Duodenal mucosa (tissue), 2 donors: ENCODE data around the gene ZFYVE19.

Experiments used
- H3K27ac ChIP-seq: one replicate; pipeline ENCODE4 v1.7.0; 2013; ENCODE audit warnings: low read depth, low read length
- H3K27me3 ChIP-seq, 2 donors: one replicate each; pipeline ENCODE4 v1.7.0; 2013; ENCODE audit warnings: low read length in 2 of 2, control low read depth in 1 of 2; ENCODE audit not compliant: insufficient read depth in 2 of 2, control insufficient read depth in 1 of 2
- H3K36me3 ChIP-seq, 2 donors: one replicate each; pipeline ENCODE4 v1.7.0; 2013; ENCODE audit warnings: low read length in 2 of 2, control low read depth in 1 of 2; ENCODE audit not compliant: insufficient read depth in 2 of 2, control insufficient read depth in 1 of 2
- H3K4me1 ChIP-seq, 2 donors: one replicate each; pipeline ENCODE4 v1.7.0; 2013; ENCODE audit warnings: low read length in 2 of 2, control low read depth in 1 of 2; ENCODE audit not compliant: insufficient read depth in 2 of 2, control insufficient read depth in 1 of 2
- H3K4me3 ChIP-seq, 2 donors: one replicate each; pipeline ENCODE4 v1.7.0; 2013; ENCODE audit warnings: low read length in 2 of 2, low read depth in 1 of 2
- H3K9ac ChIP-seq, 2 donors: one replicate each; pipeline ENCODE4 v1.7.0; 2013; ENCODE audit warnings: low read length in 2 of 2, low read depth in 1 of 2
- H3K9me3 ChIP-seq, 2 donors: one replicate each; pipeline ENCODE4 v1.7.0; 2013; ENCODE audit warnings: low read length in 2 of 2, control low read depth in 1 of 2; ENCODE audit not compliant: control insufficient read depth in 1 of 2

Gene ZFYVE19

DNA sequence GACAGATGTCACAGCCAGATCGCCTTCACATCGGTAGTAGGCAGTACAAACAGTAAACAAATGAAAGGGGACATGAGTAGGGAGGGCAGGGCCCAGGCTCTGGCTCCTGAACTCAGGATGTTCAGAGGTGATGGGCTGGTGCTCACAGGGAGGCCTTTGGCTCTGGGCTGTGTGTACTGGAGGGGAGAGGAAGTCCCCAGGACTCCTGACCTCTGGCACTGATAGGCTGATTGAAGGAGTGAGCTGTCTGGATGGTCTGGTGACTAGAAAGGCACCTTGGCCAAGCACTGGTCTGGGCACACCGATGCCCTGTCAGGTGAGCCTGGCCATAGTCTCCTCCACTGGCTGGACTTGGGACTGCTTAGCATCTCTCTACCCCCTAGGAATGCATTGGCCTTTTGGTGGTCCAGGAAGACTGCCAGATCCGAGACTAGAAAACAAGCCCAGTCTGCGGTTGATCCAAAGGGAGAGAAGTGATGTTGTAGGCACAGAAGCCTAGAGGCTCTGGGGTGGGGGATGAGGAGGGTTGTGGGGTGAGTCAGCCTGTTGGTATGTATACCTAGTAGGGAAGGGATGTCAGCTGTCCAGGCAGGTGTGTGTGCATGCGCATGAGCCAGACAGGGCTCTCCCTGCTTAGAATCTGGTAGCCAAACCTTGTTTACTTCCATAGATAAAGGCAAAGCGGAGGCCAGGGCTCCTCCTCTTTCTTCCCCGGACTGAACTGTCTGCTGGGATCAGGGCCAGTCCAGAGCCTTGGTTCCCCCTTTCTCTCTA lies 38.8 kb downstream of the ZFYVE19 start:
- H3K27me3 ChIP-seq: no peaks in the 10 kb centered on the region
- H3K36me3 ChIP-seq: peaks cover 0 to 5% of the 10 kb centered on the region in 2 donors
- peak overlapping the region; percentile 88 to 94 for H3K9ac ChIP-seq
- H3K27ac ChIP-seq: peak overlapping the region; percentile 84
- no peaks in the 10 kb centered on the region for H3K9me3 ChIP-seq
- peak overlapping the region; percentile 81 to 85 for H3K4me3 ChIP-seq
- peaks cover 16 to 40% of the 10 kb centered on the region in 2 donors for H3K4me1 ChIP-seq

GRCh38 chr15:40846841-40847222 lies 39.9 kb downstream of the ZFYVE19 start:
- Histone ChIP-seq H3K9ac (peak overlapping the region; percentile 69 to 94), H3K4me1 (peaks cover 22 to 42% of the 10 kb centered on the region in 2 donors), H3K4me3 (peak overlapping the region; percentile 81 to 85), H3K27me3 (no peaks in the 10 kb centered on the region), H3K9me3 (no peaks in the 10 kb centered on the region), H3K36me3 (peaks cover 0 to 7% of the 10 kb centered on the region in 2 donors), H3K27ac (peak overlapping the region; percentile 84)

DNA sequence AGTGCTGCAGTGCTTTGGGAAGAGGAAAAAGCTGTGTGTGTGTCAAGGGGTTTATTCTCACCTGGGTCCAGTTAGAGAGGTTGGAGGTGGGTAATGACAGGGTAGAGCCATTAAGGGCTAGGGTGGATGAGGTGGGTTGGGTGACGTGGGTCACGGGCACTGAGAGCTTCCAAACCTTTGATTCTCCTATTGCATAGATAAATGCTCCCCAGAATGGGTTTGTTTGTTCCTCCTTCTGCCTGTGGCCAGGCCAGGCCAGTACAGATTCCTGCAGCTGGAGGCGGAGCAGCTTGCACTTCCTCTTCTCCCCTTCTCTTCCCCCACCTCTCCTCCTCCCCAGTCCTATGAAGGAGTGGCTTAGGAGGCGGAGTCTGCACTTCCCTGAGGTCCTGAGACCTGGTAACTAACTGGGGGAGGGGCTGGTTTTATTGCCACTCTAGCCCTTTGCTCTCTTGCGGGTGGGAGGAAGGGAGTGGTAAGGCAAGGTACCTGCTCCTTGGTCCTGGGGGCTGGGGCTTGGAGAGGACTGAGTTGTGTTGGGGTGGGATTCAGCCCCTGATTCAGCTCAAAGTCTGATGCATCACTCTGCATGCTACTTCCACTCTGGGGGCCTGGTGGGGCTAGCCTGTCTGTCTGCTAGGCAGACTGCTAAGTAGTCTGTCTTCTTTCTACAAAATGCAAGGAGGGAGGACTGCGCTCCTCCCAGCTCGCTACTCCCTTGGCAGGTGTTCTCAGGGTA lies 40.5 kb downstream of the ZFYVE19 start:
- H3K9ac ChIP-seq: peak overlapping the region; percentile 82 to 94
- peaks cover 28 to 47% of the 10 kb centered on the region in 2 donors for H3K4me1 ChIP-seq
- H3K9me3 ChIP-seq: no peaks in the 10 kb centered on the region
- H3K27ac ChIP-seq: peak overlapping the region; percentile 84
- H3K36me3 ChIP-seq: peaks cover 3 to 12% of the 10 kb centered on the region in 2 donors
- H3K27me3 ChIP-seq: no peaks in the 10 kb centered on the region
- peak overlapping the region; percentile 81 to 85 for H3K4me3 ChIP-seq

GRCh38 chr15:40850576-40851112 lies 43.8 kb downstream of the ZFYVE19 start:
- Histone ChIP-seq H3K36me3 (peaks cover 22 to 42% of the 10 kb centered on the region in 2 donors), H3K4me1 (peaks cover 36 to 39% of the 10 kb centered on the region in 2 donors), H3K27me3 (no peaks in the 10 kb centered on the region), H3K9me3 (no peaks in the 10 kb centered on the region), H3K27ac (no peak overlapping the region), H3K9ac (peak overlapping the region in 1 of 2 donors; percentile 40), H3K4me3 (peak overlapping the region; percentile 13 to 35)

GRCh38 chr15:40852529-40852928 lies 45.6 kb downstream of the ZFYVE19 start:
- Histone ChIP-seq H3K9me3 (no peaks in the 10 kb centered on the region), H3K4me1 (peaks cover 36 to 39% of the 10 kb centered on the region in 2 donors), H3K27me3 (no peaks in the 10 kb centered on the region), H3K27ac (no peak overlapping the region), H3K9ac (peak overlapping the region in 1 of 2 donors; percentile 35), H3K36me3 (peaks cover 23 to 57% of the 10 kb centered on the region in 2 donors), H3K4me3 (peak overlapping the region in 1 of 2 donors; percentile 19)

DNA sequence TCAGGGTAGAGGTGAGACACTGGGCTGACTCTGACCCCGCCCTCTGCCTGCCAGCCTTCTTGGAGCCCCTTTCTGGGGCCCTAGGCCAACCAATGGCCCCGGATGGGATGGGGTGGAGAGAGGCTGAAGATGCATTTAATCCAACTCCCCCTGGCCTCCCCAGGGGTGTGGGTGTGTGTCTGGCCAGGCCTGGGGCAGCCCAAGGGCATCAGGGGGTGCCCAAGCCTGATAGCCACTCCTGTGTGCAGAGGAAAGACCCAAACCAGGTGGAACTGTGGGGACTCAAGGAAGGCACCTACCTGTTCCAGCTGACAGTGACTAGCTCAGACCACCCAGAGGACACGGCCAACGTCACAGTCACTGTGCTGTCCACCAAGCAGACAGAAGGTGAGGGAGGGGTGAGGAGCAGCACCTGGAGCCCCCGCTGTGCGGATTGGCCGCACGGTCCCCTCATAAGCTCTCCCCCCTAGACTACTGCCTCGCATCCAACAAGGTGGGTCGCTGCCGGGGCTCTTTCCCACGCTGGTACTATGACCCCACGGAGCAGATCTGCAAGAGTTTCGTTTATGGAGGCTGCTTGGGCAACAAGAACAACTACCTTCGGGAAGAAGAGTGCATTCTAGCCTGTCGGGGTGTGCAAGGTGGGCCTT lies 46.5 kb downstream of the ZFYVE19 start:
- Histone ChIP-seq H3K4me1 (peaks cover 35 to 40% of the 10 kb centered on the region in 2 donors), H3K36me3 (peaks cover 27 to 57% of the 10 kb centered on the region in 2 donors), H3K9ac (no peak overlapping the region), H3K4me3 (no peak overlapping the region), H3K27ac (no peak overlapping the region), H3K27me3 (no peaks in the 10 kb centered on the region), H3K9me3 (no peaks in the 10 kb centered on the region)

GRCh38 chr15:40854161-40854560 lies 47.3 kb downstream of the ZFYVE19 start:
- peaks cover 36 to 44% of the 10 kb centered on the region in 2 donors for H3K4me1 ChIP-seq
- H3K36me3 ChIP-seq: peaks cover 27 to 63% of the 10 kb centered on the region in 2 donors
- H3K4me3 ChIP-seq: no peak overlapping the region
- H3K9me3 ChIP-seq: no peaks in the 10 kb centered on the region
- H3K27ac ChIP-seq: no peak overlapping the region
- no peaks in the 10 kb centered on the region for H3K27me3 ChIP-seq
- H3K9ac ChIP-seq: no peak overlapping the region

GRCh38 chr15:40855706-40856234 lies 48.9 kb downstream of the ZFYVE19 start:
- H3K9me3 ChIP-seq: no peaks in the 10 kb centered on the region

DNA sequence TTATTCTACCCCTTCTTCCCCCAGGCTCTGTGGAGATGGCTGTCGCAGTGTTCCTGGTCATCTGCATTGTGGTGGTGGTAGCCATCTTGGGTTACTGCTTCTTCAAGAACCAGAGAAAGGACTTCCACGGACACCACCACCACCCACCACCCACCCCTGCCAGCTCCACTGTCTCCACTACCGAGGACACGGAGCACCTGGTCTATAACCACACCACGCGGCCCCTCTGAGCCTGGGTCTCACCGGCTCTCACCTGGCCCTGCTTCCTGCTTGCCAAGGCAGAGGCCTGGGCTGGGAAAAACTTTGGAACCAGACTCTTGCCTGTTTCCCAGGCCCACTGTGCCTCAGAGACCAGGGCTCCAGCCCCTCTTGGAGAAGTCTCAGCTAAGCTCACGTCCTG lies 49.9 kb downstream of the ZFYVE19 start:
- H3K4me1 ChIP-seq: peaks cover 38 to 42% of the 10 kb centered on the region in 2 donors
- H3K4me3 ChIP-seq: no peak overlapping the region
- H3K36me3 ChIP-seq: peaks cover 27 to 56% of the 10 kb centered on the region in 2 donors
- H3K27ac ChIP-seq: no peak overlapping the region
- H3K9me3 ChIP-seq: no peaks in the 10 kb centered on the region
- H3K27me3 ChIP-seq: no peaks in the 10 kb centered on the region
- peak overlapping the region in 1 of 2 donors; percentile 6 for H3K9ac ChIP-seq

More at GRCh38 chr15:40855706-40856234, 48.9 kb downstream of the ZFYVE19 start:
- Histone ChIP-seq H3K4me3 (no peak overlapping the region), H3K4me1 (peaks cover 35 to 44% of the 10 kb centered on the region in 2 donors), H3K36me3 (peaks cover 27 to 57% of the 10 kb centered on the region in 2 donors), H3K27me3 (no peaks in the 10 kb centered on the region), H3K9ac (no peak overlapping the region), H3K27ac (no peak overlapping the region)
